ENCODE data around the gene AP2A2. TPM values are rescaled to one million over a fixed set of nuclear protein-coding genes. Genes with fewer than 3 reads are reported as not detected.

The AP2A2 gene
- polyA plus RNA-seq, 3 donors from 2014 or later, result 2.5 to 11.0 (median 7.1) TPM

DNA sequence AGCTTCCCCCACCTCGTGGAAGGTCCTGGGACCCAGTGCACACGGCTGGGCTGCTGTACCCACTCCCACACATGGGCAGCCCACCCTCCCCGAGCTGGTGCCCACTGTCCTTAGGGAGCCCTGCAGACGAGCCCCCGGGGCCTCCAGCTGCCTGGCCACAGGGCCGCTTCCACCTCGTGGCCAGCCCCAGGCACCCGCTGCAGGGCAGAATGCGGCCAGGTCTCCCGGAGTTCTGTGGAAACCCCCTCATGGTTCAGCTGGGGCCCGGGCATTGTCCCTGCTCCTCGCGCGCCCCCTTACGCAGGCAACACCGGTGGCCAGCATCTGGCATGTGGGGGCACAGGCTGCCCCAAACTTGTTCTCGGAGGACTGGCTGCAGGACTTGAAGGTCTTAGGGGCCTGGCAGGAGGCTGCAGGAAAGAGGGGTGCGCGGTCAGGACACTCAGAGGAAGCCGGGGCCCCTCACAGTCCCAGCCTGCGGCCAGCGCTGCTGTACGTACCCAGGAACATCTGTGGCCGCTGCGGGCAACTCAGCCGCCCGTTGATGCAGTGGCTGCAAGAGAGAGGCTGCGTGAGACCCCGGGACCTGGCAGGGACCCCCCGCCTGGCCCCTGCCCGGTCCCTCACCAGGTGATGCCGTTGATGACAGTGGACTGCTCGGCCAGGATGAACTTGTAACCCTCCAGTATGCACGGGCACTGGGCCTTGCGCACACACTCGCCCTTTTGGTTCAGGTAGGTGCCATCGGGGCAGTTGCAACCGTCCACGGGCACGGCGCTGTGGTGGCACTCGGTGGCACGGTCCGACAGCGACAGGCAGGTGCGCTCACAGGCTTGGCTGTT lies 101.2 kb downstream of the AP2A2 start:
- Mint-ChIP-seq H3K4me1 (peaks cover 0 to 6% of the 10 kb centered on the region in 2 donors), H3K9me3 (no peaks in the 10 kb centered on the region), H3K27ac (no peak overlapping the region), H3K27me3 (ENCODE audit: low read depth in 3 of 3) (peaks cover 0 to 5% (median 4%) of the 10 kb centered on the region in 3 donors), H3K36me3 (peaks cover 0 to 7% (median 3%) of the 10 kb centered on the region in 3 donors), H3K4me3 (no peak overlapping the region)
- DNase-seq, result no peak

DNA sequence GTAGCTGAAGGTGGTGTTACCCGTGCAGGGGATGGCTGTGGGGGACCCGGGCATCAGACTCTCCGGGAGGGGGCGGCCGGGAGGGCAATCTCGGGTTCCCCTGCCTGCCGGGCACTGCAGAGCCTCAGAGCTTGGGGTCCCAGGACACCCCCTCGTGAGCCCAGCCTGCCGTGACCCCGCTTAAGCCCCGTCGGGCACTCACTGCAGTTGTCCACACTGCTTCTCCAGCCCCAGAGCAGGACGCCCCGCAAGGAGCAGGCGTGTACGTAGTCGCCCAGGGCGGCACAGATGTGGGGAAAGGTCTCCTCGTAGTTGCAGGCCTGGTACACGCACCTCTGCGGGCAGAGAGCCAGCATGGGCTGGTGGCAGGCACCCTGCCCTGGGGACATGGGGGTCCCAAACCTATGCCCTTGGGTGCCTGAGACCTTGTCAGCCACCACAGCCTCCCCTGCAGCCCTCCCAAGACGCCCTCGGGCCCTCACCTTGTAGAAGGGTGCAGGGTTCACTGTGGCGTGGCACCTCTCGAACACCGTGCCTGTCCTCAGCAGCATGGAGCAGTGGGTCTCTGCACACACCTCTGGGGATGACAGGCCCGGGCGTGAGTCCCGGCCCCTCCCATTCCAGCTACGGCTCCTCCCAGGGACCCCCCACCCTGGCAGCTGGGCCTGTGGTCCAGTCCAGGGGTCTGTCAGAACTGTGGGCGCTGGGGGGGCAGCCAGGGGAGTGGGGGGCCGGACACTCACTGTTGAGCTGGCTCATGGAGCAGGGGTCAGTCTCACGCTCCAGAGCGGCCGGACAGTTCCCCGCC lies 102.0 kb downstream of the AP2A2 start:
- Mint-ChIP-seq H3K4me3 (no peak overlapping the region), H3K9me3 (no peaks in the 10 kb centered on the region), H3K27me3 (ENCODE audit: low read depth in 3 of 3) (peaks cover 3 to 8% (median 7%) of the 10 kb centered on the region in 3 donors), H3K36me3 (peaks cover 0 to 6% (median 3%) of the 10 kb centered on the region in 3 donors), H3K27ac (no peak overlapping the region), H3K4me1 (peaks cover 0 to 5% of the 10 kb centered on the region in 2 donors)
- DNase-seq, result no peak

DNA sequence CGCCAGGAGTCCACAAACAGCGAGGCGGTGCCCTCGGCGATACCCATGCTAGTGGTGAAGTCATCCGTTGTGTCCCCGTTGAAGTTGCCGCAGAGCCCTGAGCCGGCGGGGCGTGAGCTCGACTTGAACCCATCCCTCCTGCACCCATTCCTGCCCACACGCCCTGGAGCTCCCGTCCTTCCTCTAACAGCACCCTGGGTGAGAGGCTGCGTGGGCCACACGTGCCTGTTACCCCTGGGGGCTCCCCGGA lies 102.5 kb downstream of the AP2A2 start:
- Mint-ChIP-seq H3K4me1 (no peaks in the 10 kb centered on the region), H3K27ac (no peak overlapping the region), H3K36me3 (peaks cover 0 to under 1% (median under 1%) of the 10 kb centered on the region in 3 donors), H3K4me3 (no peak overlapping the region), H3K9me3 (no peaks in the 10 kb centered on the region), H3K27me3 (ENCODE audit: low read depth in 3 of 3) (peaks cover 3 to 8% (median 8%) of the 10 kb centered on the region in 3 donors)
- no peak for DNase-seq

DNA sequence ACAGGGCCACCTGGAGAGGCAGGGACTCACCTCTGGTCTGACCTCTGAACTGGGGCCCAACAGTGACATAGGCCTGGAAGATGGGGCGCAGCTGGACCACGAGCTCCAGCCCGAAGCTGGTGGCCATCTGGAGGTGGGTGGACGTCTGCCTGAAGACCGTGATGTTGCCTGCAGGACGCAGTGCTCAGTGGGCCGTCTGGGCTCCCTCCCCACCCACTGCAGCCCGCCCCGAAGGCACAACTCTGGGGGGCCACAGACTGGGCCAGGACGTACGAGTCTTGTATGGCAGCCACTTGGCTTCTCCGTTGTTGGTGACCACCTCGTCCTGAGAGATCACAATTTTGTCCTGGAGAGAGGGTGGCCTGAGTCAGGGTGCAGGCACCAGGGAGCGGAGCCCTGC lies 102.9 kb downstream of the AP2A2 start:
- no peaks in the 10 kb centered on the region for H3K4me1 Mint-ChIP-seq
- H3K9me3 Mint-ChIP-seq, result no peaks in the 10 kb centered on the region
- H3K36me3 Mint-ChIP-seq, result no peaks in the 10 kb centered on the region
- peaks cover 3 to 8% (median 8%) of the 10 kb centered on the region in 3 donors for H3K27me3 Mint-ChIP-seq (ENCODE audit: low read depth in 3 of 3)
- H3K27ac Mint-ChIP-seq, result no peak overlapping the region
- no peak overlapping the region for H3K4me3 Mint-ChIP-seq
- DNase-seq, result no peak

DNA sequence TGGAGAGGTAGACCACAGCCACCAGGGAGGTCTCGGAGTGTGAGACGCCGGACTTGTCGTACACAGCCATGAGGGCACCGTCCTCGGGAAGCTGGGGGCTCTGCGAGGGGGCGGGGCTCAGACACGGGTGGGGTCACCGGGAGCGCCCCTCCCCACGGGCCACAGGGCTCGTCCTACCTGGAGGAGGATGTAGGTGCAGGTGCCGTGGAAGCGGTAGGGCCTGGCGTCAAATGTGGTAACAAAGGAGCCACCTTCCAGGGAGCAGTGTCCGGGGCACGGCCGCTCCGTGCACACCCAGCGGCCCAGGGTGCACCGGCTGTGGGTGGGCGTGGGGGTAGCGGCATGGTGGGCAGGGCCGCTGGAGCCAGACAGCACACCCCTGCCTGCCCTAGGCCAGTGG lies 103.4 kb downstream of the AP2A2 start:
- no peaks in the 10 kb centered on the region for H3K36me3 Mint-ChIP-seq
- no peak for DNase-seq
- H3K4me3 Mint-ChIP-seq, result no peak overlapping the region
- peaks cover 3 to 9% (median 8%) of the 10 kb centered on the region in 3 donors for H3K27me3 Mint-ChIP-seq (ENCODE audit: low read depth in 3 of 3)
- H3K27ac Mint-ChIP-seq, result no peak overlapping the region
- H3K9me3 Mint-ChIP-seq, result no peaks in the 10 kb centered on the region
- H3K4me1 Mint-ChIP-seq, result no peaks in the 10 kb centered on the region

DNA sequence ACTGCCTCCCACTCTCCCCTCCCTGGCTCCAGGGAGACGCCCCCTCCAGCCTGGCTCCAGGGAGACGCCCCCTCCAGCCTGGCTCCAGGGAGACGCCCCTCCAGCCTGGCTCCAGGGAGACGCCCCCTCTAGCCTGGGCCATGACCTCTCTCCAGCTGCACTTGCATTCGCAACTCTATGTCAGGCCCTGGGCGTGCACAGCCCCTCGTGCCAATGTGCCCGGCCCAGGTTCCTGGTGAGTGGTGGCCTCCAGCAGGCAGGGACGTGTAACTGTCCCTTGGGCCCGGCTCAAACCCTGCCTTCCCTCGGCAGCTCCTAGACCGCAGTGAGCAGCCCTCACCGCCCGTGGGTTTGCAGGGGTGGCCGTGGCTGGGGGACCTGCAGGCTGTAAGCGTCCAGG lies 104.0 kb downstream of the AP2A2 start:
- Mint-ChIP-seq H3K27ac (no peak overlapping the region), H3K36me3 (no peaks in the 10 kb centered on the region), H3K4me3 (no peak overlapping the region), H3K9me3 (no peaks in the 10 kb centered on the region), H3K4me1 (no peaks in the 10 kb centered on the region), H3K27me3 (ENCODE audit: low read depth in 3 of 3) (peaks cover 3 to 9% (median 8%) of the 10 kb centered on the region in 3 donors)
- no peak for DNase-seq

DNA sequence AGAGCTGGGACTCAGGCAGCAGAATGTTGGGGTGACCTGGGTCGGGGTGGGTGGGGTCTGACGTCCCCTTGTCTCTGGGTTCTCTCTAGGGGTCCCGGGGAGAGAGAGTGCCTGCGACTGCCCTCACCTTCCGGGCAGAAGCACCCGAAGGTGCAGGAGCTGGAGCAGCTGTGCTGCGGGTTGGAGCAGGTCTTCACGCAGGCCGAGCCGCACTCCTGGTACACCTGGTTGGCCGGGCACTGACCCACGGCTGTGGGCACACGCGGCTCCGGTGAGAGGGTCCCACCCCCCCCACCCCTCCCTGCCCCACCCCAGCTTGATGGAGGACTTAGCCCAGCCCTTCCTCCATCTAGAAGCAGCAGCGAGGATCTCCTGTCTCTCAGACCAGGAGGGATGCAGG lies 104.4 kb downstream of the AP2A2 start:
- Mint-ChIP-seq H3K9me3 (no peaks in the 10 kb centered on the region), H3K36me3 (no peaks in the 10 kb centered on the region), H3K27me3 (ENCODE audit: low read depth in 3 of 3) (peaks cover 3 to 9% (median 8%) of the 10 kb centered on the region in 3 donors), H3K4me3 (no peak overlapping the region), H3K4me1 (no peaks in the 10 kb centered on the region), H3K27ac (no peak overlapping the region)
- DNase-seq, result no peak

DNA sequence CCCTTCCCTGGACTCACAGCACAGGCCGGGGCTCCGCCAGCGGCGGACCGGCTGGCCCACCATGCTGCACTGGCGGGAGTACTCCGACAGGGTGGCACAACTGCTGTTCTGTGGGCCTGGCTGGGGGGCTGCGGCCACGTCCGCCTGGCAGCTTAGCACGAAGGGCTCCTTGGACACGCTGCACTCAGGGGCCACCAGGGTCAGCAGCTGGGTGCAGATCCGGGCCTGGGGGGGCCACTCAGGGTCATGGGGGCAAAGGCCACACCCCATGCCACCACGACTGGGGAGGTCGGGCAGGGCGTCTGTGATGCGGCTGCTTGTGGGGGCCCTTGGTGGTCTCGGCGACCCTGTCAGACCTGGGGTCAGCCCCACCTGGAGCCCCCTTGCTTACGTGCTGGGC lies 104.9 kb downstream of the AP2A2 start:
- Mint-ChIP-seq H3K9me3 (no peaks in the 10 kb centered on the region), H3K4me1 (no peaks in the 10 kb centered on the region), H3K4me3 (no peak overlapping the region), H3K27me3 (ENCODE audit: low read depth in 3 of 3) (peaks cover 3 to 9% (median 8%) of the 10 kb centered on the region in 3 donors), H3K36me3 (no peaks in the 10 kb centered on the region), H3K27ac (no peak overlapping the region)
- DNase-seq, result no peak

DNA sequence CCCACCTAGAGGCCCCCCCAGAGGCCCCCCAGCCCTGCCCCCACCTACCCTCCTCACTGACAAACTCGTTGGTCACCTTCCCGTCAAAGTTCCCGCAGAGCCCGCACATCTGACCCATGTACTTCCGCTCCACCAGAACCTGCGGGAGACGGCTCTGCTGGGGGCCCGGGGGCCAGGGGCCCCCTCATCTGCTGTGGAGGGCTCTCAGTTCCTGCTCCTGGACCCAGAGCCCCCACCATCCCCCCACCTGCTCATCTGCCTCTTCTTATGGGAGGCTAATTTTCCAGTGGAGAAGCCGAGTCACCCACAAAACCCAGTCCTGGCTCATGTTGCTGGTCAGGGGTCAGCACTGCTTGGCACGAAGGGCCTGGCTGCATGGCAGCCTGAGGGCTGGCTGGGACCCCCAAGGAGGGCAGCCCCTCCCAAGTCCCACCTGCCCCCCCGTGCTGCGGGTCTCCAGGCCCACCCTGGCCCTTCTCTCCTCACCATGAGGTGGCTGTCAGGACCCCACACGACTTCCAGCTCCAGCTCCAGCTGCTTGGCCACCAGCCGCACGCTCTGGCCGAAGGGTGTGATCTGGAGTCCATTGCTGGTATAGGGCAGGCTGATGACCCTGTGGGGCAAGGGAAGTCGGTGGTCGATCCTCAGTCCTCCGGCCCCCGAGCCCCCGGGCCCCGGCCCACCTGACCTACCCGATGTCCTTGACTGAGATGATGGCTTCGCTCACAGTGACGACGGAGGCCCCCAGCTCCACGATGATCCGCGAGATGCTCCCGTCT lies 105.6 kb downstream of the AP2A2 start:
- H3K27ac Mint-ChIP-seq, result no peak overlapping the region
- peaks cover 3 to 9% (median 8%) of the 10 kb centered on the region in 3 donors for H3K27me3 Mint-ChIP-seq (ENCODE audit: low read depth in 3 of 3)
- no peaks in the 10 kb centered on the region for H3K4me1 Mint-ChIP-seq
- no peak overlapping the region for H3K4me3 Mint-ChIP-seq
- H3K9me3 Mint-ChIP-seq, result no peaks in the 10 kb centered on the region
- no peaks in the 10 kb centered on the region for H3K36me3 Mint-ChIP-seq
- DNase-seq, result no peak

DNA sequence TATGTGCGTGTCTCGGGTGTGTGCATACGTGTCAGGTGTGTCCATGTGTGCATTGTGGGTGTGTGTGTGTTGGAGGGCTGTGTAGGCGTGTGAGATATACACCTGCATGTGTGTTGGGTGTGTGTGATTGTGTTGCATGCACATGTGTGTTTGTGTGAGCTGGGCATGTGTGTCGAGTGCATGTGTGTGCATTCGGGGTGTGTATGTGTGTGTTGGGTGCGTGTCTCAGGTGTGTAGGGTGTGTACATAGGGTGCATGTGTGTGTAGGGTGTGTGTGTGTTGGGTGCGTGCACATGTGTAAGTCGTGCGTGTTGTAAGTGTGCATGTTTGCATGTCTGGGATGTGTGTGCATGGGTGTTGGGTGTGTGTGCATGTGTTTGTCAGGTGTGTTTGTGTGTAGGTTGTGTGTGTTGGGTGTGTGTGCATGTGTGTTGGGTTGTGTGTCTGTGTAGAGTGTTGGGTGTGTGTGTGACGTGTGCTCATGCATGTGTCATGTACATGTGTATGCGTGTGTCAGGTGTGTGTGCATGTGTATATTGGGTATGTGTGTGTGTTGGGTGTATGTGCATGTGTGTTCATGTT lies 106.7 kb downstream of the AP2A2 start:
- DNase-seq, result no peak
- Mint-ChIP-seq H3K4me3 (no peak overlapping the region), H3K4me1 (no peaks in the 10 kb centered on the region), H3K36me3 (no peaks in the 10 kb centered on the region), H3K27me3 (ENCODE audit: low read depth in 3 of 3) (peaks cover 3 to 9% (median 8%) of the 10 kb centered on the region in 3 donors), H3K27ac (peak overlapping the region in 4 of 6 donors; percentile 0 to 83 (median 20)), H3K9me3 (no peaks in the 10 kb centered on the region)

DNA sequence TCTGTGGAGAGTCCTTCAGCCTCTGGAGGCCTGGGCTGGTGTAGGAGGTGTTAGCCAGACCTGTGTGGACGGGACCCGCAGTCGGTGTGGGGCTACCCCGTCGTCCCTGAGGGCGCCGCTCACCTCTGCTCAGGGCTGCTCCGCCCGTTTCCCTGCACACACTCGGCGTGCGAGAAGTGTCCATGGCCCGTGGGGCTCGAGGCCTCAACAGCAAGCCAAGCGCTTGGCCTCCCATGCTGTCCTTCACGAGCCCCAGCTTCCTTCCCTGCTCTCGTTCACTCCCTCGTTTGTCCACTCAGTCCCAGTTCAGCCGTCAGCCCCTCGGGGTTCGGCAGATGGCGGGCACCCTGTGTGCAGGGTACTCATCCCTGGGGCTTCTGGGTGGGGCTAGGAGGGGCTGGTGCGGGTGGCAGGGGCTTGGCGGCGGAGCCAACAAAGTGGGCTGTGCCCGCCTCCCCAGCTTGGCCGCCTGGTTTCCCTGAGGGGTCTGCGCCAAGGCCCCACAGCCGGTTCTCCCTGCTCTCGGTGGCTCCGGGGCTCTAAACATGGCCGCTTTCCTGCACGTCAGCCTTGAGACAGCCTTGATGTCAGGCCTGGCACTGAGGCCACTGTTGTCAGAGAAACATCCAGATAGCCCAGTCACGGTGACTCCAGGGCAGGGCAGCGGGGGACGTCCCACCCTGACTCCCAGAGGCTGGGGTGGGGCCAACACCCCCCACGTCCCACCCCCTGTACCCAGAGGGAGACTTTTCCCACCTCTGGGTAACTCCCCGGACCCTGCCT lies 107.5 kb downstream of the AP2A2 start:
- H3K27ac Mint-ChIP-seq, result no peak overlapping the region
- H3K27me3 Mint-ChIP-seq (ENCODE audit: low read depth in 3 of 3), result peaks cover 3 to 14% (median 8%) of the 10 kb centered on the region in 3 donors
- no peaks in the 10 kb centered on the region for H3K36me3 Mint-ChIP-seq
- no peaks in the 10 kb centered on the region for H3K9me3 Mint-ChIP-seq
- H3K4me3 Mint-ChIP-seq, result peak overlapping the region in 1 of 5 donors; percentile 12
- DNase-seq, result no peak
- H3K4me1 Mint-ChIP-seq, result no peaks in the 10 kb centered on the region

DNA sequence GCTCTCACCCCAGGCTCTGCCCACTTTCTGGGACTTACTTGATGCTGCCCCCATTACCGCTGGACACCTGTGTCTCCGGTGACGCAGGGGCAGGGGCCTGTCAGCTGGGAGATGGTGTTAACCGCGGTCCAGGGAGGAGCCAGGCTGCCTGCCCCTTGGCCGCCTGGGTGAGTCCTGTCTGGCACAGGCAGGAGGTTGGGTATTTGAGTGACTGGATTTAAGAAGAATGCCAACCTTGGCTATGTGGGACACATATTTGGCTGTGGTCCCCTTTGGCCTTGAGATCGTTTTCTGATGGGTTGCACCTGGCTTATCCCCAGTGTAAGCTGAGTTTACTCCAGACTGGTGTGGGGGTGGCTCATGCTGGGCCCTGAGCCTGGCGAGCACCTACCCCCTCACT lies 108.3 kb downstream of the AP2A2 start:
- H3K4me1 Mint-ChIP-seq, result no peaks in the 10 kb centered on the region
- H3K27me3 Mint-ChIP-seq (ENCODE audit: low read depth in 3 of 3), result peaks cover 3 to 11% (median 4%) of the 10 kb centered on the region in 3 donors
- H3K27ac Mint-ChIP-seq, result no peak overlapping the region
- DNase-seq, result no peak
- H3K9me3 Mint-ChIP-seq, result no peaks in the 10 kb centered on the region
- H3K4me3 Mint-ChIP-seq, result no peak overlapping the region
- H3K36me3 Mint-ChIP-seq, result no peaks in the 10 kb centered on the region

Data from immature natural killer cell (primary cell).